ENCODE measurements around the gene PIP4K2C.

DNA sequence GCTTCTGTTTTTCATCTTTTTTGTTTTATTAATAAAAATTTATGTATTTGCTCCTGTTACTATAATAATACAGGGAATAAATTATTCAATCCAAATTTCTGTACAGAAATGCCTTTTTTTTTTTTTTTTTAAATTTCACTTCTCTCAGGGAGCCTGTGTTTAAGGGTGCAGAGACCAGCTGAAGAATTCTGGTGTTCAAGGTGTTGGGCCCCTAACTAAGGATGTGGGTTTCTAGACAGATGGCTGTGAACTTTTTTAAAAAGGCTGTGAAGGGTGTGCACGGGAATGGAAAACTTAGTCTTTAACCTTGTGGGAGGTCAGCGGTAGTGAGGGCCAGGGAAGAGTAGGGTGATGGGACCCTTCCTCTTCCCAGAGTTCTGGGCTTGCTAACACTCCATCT is 12.3 kb downstream of the PIP4K2C start:
- TF ChIP-seq, protein P1, sequence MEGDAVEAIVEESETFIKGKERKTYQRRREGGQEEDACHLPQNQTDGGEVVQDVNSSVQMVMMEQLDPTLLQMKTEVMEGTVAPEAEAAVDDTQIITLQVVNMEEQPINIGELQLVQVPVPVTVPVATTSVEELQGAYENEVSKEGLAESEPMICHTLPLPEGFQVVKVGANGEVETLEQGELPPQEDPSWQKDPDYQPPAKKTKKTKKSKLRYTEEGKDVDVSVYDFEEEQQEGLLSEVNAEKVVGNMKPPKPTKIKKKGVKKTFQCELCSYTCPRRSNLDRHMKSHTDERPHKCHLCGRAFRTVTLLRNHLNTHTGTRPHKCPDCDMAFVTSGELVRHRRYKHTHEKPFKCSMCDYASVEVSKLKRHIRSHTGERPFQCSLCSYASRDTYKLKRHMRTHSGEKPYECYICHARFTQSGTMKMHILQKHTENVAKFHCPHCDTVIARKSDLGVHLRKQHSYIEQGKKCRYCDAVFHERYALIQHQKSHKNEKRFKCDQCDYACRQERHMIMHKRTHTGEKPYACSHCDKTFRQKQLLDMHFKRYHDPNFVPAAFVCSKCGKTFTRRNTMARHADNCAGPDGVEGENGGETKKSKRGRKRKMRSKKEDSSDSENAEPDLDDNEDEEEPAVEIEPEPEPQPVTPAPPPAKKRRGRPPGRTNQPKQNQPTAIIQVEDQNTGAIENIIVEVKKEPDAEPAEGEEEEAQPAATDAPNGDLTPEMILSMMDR (IDR thresholded peaks at IDR 0.05) = no peak
- TF ChIP-seq POLR2A (IDR thresholded peaks at IDR 0.05) = no peak
